PC-3 (cell line): ENCODE results near the gene ZNF486. TPM values are rescaled to one million over a fixed set of nuclear protein-coding genes. Genes with fewer than 3 reads are reported as not detected.
"Not testable (repeated sequence)": the region's sequence is repeated elsewhere in the genome, so short reads cannot be mapped to it uniquely, and the experiment has no call there.

Experiments used
- ATAC-seq: fragments of 200-7000 bp; cut with Tn5 transposase; 2 replicates; pipeline ENCODE4 v1.9.1; 2020; ENCODE audit warnings: mild to moderate bottlenecking, moderate library complexity
- BruUV-seq: library from RNA; stranded (reverse); fragments of 400-500 nt; replicated peaks from 2 replicates; lab custom pipeline; 2021; lab: Mats Ljungman, UMichigan
- CTCF ChIA-PET: fragments of 300-600 bp; sonication (Branson Sonifier 250); formaldehyde crosslinking; loops from one replicate; lab custom pipeline; 2022; ENCODE audit warnings: antibody characterized with exemption; lab: Charles Lee
- POLR2A ChIA-PET: fragments of 300-600 bp; sonication (Branson Sonifier 250); formaldehyde crosslinking; loops from one replicate; lab custom pipeline; 2022; ENCODE audit warnings: antibody characterized with exemption; ENCODE audit not compliant: unreplicated experiment; lab: Charles Lee
- DNase-seq: peaks from one replicate; pipeline ENCODE4 v3.0.0-alpha.2; 2015
- H2AFZ ChIP-seq: fragments of 300-600 bp; sonication (generic); 2 replicates; pipeline ENCODE4 v1.6.0; 2016; ENCODE audit warnings: antibody characterized with exemption, low read length
- H3F3A ChIP-seq: fragments of 300-600 bp; sonication (generic); one replicate; pipeline ENCODE4 v1.6.0; 2017; ENCODE audit warnings: antibody characterized with exemption, low read length, control low read depth, mild to moderate bottlenecking; ENCODE audit not compliant: unreplicated experiment
- H3K27ac ChIP-seq: fragments of 300-600 bp; sonication (generic); 2 replicates; pipeline ENCODE4 v1.5.1; 2016; ENCODE audit warnings: mild to moderate bottlenecking, low read length
- H3K27me3 ChIP-seq: fragments of 300-600 bp; sonication (generic); 2 replicates; pipeline ENCODE4 v1.6.1; 2016; ENCODE audit warnings: low read length, mixed read lengths
- H3K36me3 ChIP-seq: fragments of 300-600 bp; sonication (generic); 2 replicates; pipeline ENCODE4 v1.6.1; 2016; ENCODE audit warnings: low read depth, mixed run types, low read length, mixed read lengths
- H3K4me1 ChIP-seq: fragments of 300-600 bp; sonication (generic); 2 replicates; pipeline ENCODE4 v1.5.1; 2016; ENCODE audit warnings: low read length; ENCODE audit not compliant: insufficient read depth
- H3K4me2 ChIP-seq: fragments of 300-600 bp; sonication (generic); 2 replicates; pipeline ENCODE4 v1.6.0; 2016; ENCODE audit warnings: low read length
- H3K4me3 ChIP-seq: fragments of 300-600 bp; sonication (generic); 2 replicates; pipeline ENCODE4 v1.5.1; 2016; ENCODE audit warnings: mild to moderate bottlenecking, low read length, mixed read lengths
- H3K79me2 ChIP-seq: fragments of 300-600 bp; sonication (generic); 2 replicates; pipeline ENCODE4 v1.6.1; 2017; ENCODE audit warnings: low read length, mixed read lengths
- H3K9ac ChIP-seq: fragments of 300-600 bp; sonication (generic); 2 replicates; pipeline ENCODE4 v1.6.0; 2016; ENCODE audit warnings: mild to moderate bottlenecking, low read length
- H3K9me2 ChIP-seq: fragments of 300-600 bp; sonication (generic); replicated peaks from 2 replicates; pipeline ENCODE4 v1.6.1; 2016; ENCODE audit warnings: mixed run types, low read length, mixed read lengths
- H3K9me3 ChIP-seq: fragments of 300-600 bp; sonication (generic); 2 replicates; pipeline ENCODE4 v1.6.1; 2016; ENCODE audit warnings: low read length, mixed read lengths
- H4K20me1 ChIP-seq: fragments of 300-600 bp; sonication (generic); 2 replicates; pipeline ENCODE4 v1.6.1; 2016; ENCODE audit warnings: low read length, mixed read lengths
- CTCF ChIP-seq: fragments of 300-600 bp; sonication (generic); conservative IDR thresholded peaks from 2 replicates; pipeline ENCODE4 v1.5.1; 2017; ENCODE audit warnings: antibody characterized with exemption, low read depth, mild to moderate bottlenecking, low read length
- EZH2 ChIP-seq: fragments of 300-600 bp; sonication (generic); IDR thresholded peaks from one replicate; pipeline ENCODE4 v1.6.1; 2017; ENCODE audit warnings: antibody characterized with exemption, mild to moderate bottlenecking, low read length; ENCODE audit not compliant: unreplicated experiment
- EZH2phosphoT487 ChIP-seq: fragments of 300-600 bp; sonication (generic); IDR thresholded peaks from 2 replicates; pipeline ENCODE4 v1.6.1; 2018; ENCODE audit warnings: mild to moderate bottlenecking, antibody characterized with exemption, low read length, borderline replicate concordance
- intact Hi-C: fragments of 100-400 bp; cut with micrococcal nuclease; formaldehyde crosslinking; loops from 2 replicates; pipeline ENCODE4 v1.9.0; 2023
- total RNA-seq: library from RNA; depleted of rRNA; stranded (reverse); fragments of >200 nt; gene quantifications from 2 replicates; pipeline ENCODE4 v1.2.3, GENCODE V29; 2014

ZNF486 gene
- total RNA-seq, 1 experiment from 2014 or later: 0.11 TPM

DNA sequence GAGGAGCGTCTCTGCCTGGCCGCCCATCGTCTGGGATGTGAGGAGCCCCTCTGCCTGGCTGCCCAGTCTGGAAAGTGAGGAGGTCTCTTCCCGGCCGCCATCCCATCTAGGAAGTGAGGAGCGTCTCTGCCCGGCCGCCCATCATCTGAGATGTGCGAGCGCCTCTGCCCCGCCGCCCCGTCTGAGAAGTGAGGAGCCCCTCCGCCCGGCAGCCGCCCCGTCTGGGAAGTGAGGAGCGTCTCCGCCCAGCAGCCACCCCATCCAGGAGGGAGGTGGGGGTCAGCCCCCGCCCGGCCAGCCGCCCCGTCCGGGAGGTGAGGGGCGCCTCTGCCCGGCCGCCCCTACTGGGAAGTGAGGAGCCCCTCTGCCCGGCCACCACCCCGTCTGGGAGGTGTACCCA lies 29.3 kb upstream of the ZNF486 start:
- H3K79me2 ChIP-seq, H3K36me3 ChIP-seq, BruUV-seq, H2AFZ ChIP-seq, H3F3A ChIP-seq, DNase-seq, H4K20me1 ChIP-seq, H3K27me3 ChIP-seq, CTCF ChIA-PET, H3K4me3 ChIP-seq, H3K4me2 ChIP-seq, ATAC-seq, H3K4me1 ChIP-seq, H3K9ac ChIP-seq, POLR2A ChIA-PET, H3K9me2 ChIP-seq, H3K27ac ChIP-seq, intact Hi-C loops: not testable (repeated sequence)
- peaks cover 13% of the 10 kb centered on the region for H3K9me3 ChIP-seq

- Histone ChIP-seq H3K9ac (no peak overlapping the region), H3K79me2 (no peaks in the 10 kb centered on the region), H3K4me1 (no peaks in the 10 kb centered on the region), H3K9me2 (no peaks in the 10 kb centered on the region), H2AFZ (no peak overlapping the region), H3K4me3 (no peak overlapping the region), H4K20me1 (no peaks in the 10 kb centered on the region), H3K27ac (no peak overlapping the region), H3K9me3 (peaks cover 3% of the 10 kb centered on the region; the same call in 1 of the 2 replicates), H3K4me2 (no peak overlapping the region), H3F3A (no peaks in the 10 kb centered on the region), H3K36me3 (no peaks in the 10 kb centered on the region), H3K27me3 (no peaks in the 10 kb centered on the region)
- DNase-seq (no peak), ATAC-seq (no peak)
- POLR2A ChIA-PET: no interaction called here
- CTCF ChIA-PET: no interaction called here
- BruUV-seq: no TSS peak
- intact Hi-C loops: no loop called here
- TF ChIP-seq CTCF: no peak
- no peak for TF ChIP-seq EZH2phosphoT487
- no peak for TF ChIP-seq EZH2
These were observed 15.3 kb upstream of the ZNF486 start for GRCh38 chr19:20151617-20152145.

DNA sequence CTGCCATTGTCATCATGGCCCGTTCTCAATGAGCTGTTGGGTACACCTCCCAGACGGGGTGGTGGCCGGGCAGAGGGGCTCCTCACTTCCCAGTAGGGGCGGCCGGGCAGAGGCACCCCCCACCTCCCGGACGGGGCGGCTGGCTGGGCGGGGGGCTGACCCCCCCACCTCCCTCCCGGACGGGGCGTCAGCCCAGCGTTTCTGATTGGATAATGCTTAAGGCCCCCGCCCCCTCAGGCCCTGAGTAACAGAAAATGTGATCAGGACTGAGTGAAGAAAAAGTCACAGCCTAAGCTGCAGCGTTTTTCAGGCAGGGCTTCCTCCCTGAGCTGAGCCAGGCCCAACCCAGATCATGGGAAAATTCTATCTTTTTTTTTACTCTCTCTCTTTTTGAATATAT lies 14.5 kb upstream of the ZNF486 start:
- H2AFZ ChIP-seq, ATAC-seq, H3K9ac ChIP-seq, H3K79me2 ChIP-seq, H3F3A ChIP-seq, H3K9me2 ChIP-seq, BruUV-seq, H3K4me2 ChIP-seq, DNase-seq, H4K20me1 ChIP-seq, intact Hi-C loops, H3K4me3 ChIP-seq, H3K4me1 ChIP-seq, H3K27ac ChIP-seq, POLR2A ChIA-PET, H3K9me3 ChIP-seq, H3K36me3 ChIP-seq, CTCF ChIA-PET, H3K27me3 ChIP-seq: not testable (repeated sequence)

DNA sequence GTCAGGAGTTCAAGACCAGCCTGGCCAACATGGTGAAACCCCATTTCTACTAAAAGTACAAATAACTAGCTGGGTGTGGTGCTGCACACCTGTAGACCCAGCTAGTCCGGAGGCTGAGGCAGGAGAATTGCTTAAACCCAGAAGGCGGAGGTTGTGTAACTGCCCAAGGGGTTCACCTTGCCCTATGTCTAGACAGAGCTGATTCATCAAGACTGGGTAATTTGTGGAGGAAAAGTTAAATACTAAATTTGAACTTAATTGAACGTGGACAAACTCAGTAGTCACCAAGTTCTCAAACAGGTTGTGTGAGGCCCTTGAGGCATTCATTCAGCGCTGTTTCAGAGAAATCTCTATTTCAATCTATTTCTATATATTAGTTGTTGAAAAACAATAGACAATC lies 13.7 kb upstream of the ZNF486 start:
- Histone ChIP-seq H3K4me1 (no peaks in the 10 kb centered on the region), H2AFZ (no peak overlapping the region), H3K9me2 (no peaks in the 10 kb centered on the region), H3K4me2 (no peak overlapping the region), H4K20me1 (no peaks in the 10 kb centered on the region), H3K36me3 (no peaks in the 10 kb centered on the region), H3K9me3 (no peaks in the 10 kb centered on the region), H3K9ac (no peak overlapping the region), H3F3A (no peaks in the 10 kb centered on the region), H3K4me3 (no peak overlapping the region), H3K79me2 (no peaks in the 10 kb centered on the region), H3K27ac (no peak overlapping the region), H3K27me3 (no peaks in the 10 kb centered on the region)
- CTCF ChIA-PET: no interaction called here
- intact Hi-C loops: no loop called here
- ATAC-seq (no peak), DNase-seq (no peak)
- POLR2A ChIA-PET: no interaction called here
- TF ChIP-seq CTCF (no peak), EZH2 (no peak), EZH2phosphoT487 (no peak)
- BruUV-seq: no TSS peak
